Islet precursor cell (in vitro differentiated cells): Measurements from ENCODE around the gene WDSUB1.

Experiments
- DNase-seq: peaks from one replicate; pipeline ENCODE4 v3.0.0-alpha.2; 2018

Gene WDSUB1

GRCh38 chr2:159285929-159286708 is at the start of gene WDSUB1:
TSS of gene WDSUB1 (minus strand) at chr2:159286703. CDS start at chr2:159283069, 3,634 bp downstream.
- peak; percentile 89 for DNase-seq

- DNase-seq, result no peak
Observed at GRCh38 chr2:159326569-159327255, 40.2 kb upstream of the WDSUB1 start.

GRCh38 chr2:159322419-159322818 is 35.9 kb upstream of the WDSUB1 start:
- no peak for DNase-seq

- DNase-seq, result no peak
Observed at GRCh38 chr2:159317392-159318088, 31.0 kb upstream of the WDSUB1 start.

GRCh38 chr2:159307942-159308341 is 21.4 kb upstream of the WDSUB1 start:
- DNase-seq, result no peak

GRCh38 chr2:159300586-159300985 is 14.1 kb upstream of the WDSUB1 start:
- DNase-seq, result peak; percentile 77

- no peak for DNase-seq
Observed at GRCh38 chr2:159298967-159299366, 12.5 kb upstream of the WDSUB1 start.

- DNase-seq, result no peak
Observed at GRCh38 chr2:159297042-159297707, 10.7 kb upstream of the WDSUB1 start.

GRCh38 chr2:159292157-159292556 is 5.7 kb upstream of the WDSUB1 start:
- DNase-seq, result peak; percentile 55

GRCh38 chr2:159290289-159290907 is 3.9 kb upstream of the WDSUB1 start:
- no peak for DNase-seq

GRCh38 chr2:159287733-159288132 is 1.2 kb upstream of the WDSUB1 start:
- no peak for DNase-seq

GRCh38 chr2:159286709-159287441 is 372 bp upstream of the WDSUB1 start:
- peak; percentile 99 for DNase-seq

GRCh38 chr2:159285433-159285832 is 1.1 kb downstream of the WDSUB1 start:
- no peak for DNase-seq

GRCh38 chr2:159283529-159283928 is 3.0 kb downstream of the WDSUB1 start:
- no peak for DNase-seq

- DNase-seq, result no peak
Observed at GRCh38 chr2:159281002-159281401, 5.5 kb downstream of the WDSUB1 start.

GRCh38 chr2:159279700-159280099 is 6.8 kb downstream of the WDSUB1 start:
- DNase-seq, result no peak

GRCh38 chr2:159275111-159275510 is 11.4 kb downstream of the WDSUB1 start:
- DNase-seq, result no peak

- peak; percentile 88 for DNase-seq
Observed at GRCh38 chr2:159272156-159272555, 14.3 kb downstream of the WDSUB1 start.

GRCh38 chr2:159270744-159271379 is 15.6 kb downstream of the WDSUB1 start:
- no peak for DNase-seq

- DNase-seq, result no peak
Observed at GRCh38 chr2:159267921-159268320, 18.6 kb downstream of the WDSUB1 start.

- DNase-seq, result no peak
Observed at GRCh38 chr2:159266554-159266953, 19.9 kb downstream of the WDSUB1 start.
